H1 (cell line): ENCODE measurements around the gene GABARAPL2. TPM values are rescaled to one million over a fixed set of nuclear protein-coding genes. Genes with fewer than 3 reads are reported as not detected.

ENCODE experiments used
- CTCF ChIA-PET: fragments of 300-600 bp; sonication (Branson Sonifier 250); formaldehyde crosslinking; loops from one replicate; lab custom pipeline; 2021; ENCODE audit not compliant: partially characterized antibody; lab: Charles Lee
- POLR2A ChIA-PET: fragments of 300-600 bp; sonication (Branson Sonifier 250); formaldehyde crosslinking; loops from one replicate; lab custom pipeline; 2021; ENCODE audit warnings: inconsistent platforms; ENCODE audit not compliant: partially characterized antibody; lab: Charles Lee
- DNase-seq, 2 experiments: peaks; one replicate each; pipeline versions ENCODE4 v3.0.0 to v3.0.0-alpha.2; 2010 to 2022; ENCODE audit warnings: low spot score in 2 of 2, low read depth in 1 of 2, mixed read lengths in 1 of 2
- FAIRE-seq: peaks from 2 replicates; lab custom pipeline; 2011; peaks lifted over from hg19 to GRCh38; lab: Jason Lieb, UNC
- H2AFZ ChIP-seq: 2 replicates; pipeline ENCODE4 v1.8.1; 2012; ENCODE audit warnings: low read length, inconsistent platforms
- H2AK5ac ChIP-seq: 2 replicates; pipeline ENCODE4 v1.6.1; 2013; ENCODE audit warnings: low read depth, low read length
- H2BK120ac ChIP-seq: replicated peaks from 2 replicates; pipeline ENCODE3; 2013; ENCODE audit warnings: low read depth, low read length, inconsistent platforms
- H2BK12ac ChIP-seq: 2 replicates; pipeline ENCODE4 v1.6.1; 2013; ENCODE audit warnings: low read depth, low read length
- H2BK15ac ChIP-seq: 2 replicates; pipeline ENCODE4 v1.6.1; 2013; ENCODE audit warnings: low read length
- H2BK20ac ChIP-seq: 2 replicates; pipeline ENCODE4 v1.6.1; 2013; ENCODE audit warnings: low read length
- H2BK5ac ChIP-seq: 2 replicates; pipeline ENCODE4 v1.6.1; 2013; ENCODE audit warnings: low read depth, low read length
- H3K14ac ChIP-seq: 2 replicates; pipeline ENCODE4 v1.6.1; 2013; ENCODE audit warnings: inconsistent platforms; ENCODE audit not compliant: insufficient read length
- H3K18ac ChIP-seq: 2 replicates; pipeline ENCODE4 v1.6.1; 2013; ENCODE audit warnings: low read length; ENCODE audit errors: extremely low read depth
- H3K23ac ChIP-seq: 2 replicates; pipeline ENCODE4 v1.6.1; 2013; ENCODE audit warnings: inconsistent platforms; ENCODE audit not compliant: insufficient read length
- H3K23me2 ChIP-seq: 2 replicates; pipeline ENCODE4 v1.6.1; 2013; ENCODE audit warnings: low read depth, low read length
- H3K27ac ChIP-seq: 2 replicates; pipeline ENCODE4 v1.6.1; 2011; ENCODE audit warnings: low read depth, low read length, inconsistent platforms
- H3K27me3 ChIP-seq, 4 experiments: replicated peaks in 1 of 4; 1 replicate in 1 of 4; 2 replicates in 3 of 4; pipeline versions ENCODE4 v1.6.1 to v1.8.1; 2011 to 2013; ENCODE audit warnings: low read length in 3 of 4, mild to moderate bottlenecking in 3 of 4, inconsistent platforms in 2 of 4, mixed read lengths in 2 of 4, moderate library complexity in 1 of 4; ENCODE audit not compliant: control insufficient read depth in 3 of 4, insufficient read depth in 3 of 4; ENCODE audit errors: extremely low read depth in 1 of 4
- H3K36me3 ChIP-seq, 4 experiments: 2 replicates each; pipeline versions ENCODE4 v1.6.1 to v1.8.1; 2011 to 2013; ENCODE audit warnings: mild to moderate bottlenecking in 4 of 4, low read length in 3 of 4, moderate library complexity in 2 of 4, control low read depth in 1 of 4, inconsistent platforms in 1 of 4; ENCODE audit not compliant: insufficient read depth in 4 of 4, control insufficient read depth in 2 of 4
- H3K4ac ChIP-seq: replicated peaks from 2 replicates; pipeline ENCODE3; 2013; ENCODE audit warnings: low read length, low read depth, mixed read lengths, inconsistent platforms; ENCODE audit not compliant: insufficient read length
- H3K4me1 ChIP-seq, 4 experiments: replicated peaks in 1 of 4; 1 replicate in 1 of 4; 2 replicates in 3 of 4; pipeline versions ENCODE4 v1.6.1 to v1.8.1; 2011 to 2013; ENCODE audit warnings: low read length in 3 of 4, inconsistent platforms in 2 of 4, mixed read lengths in 1 of 4; ENCODE audit not compliant: insufficient read depth in 4 of 4, control insufficient read depth in 3 of 4
- H3K4me2 ChIP-seq, 2 experiments: 2 replicates each; pipeline versions ENCODE4 v1.6.1 to v1.8.1; 2011 to 2013; ENCODE audit warnings: low read depth in 2 of 2, low read length in 2 of 2, control low read depth in 1 of 2, inconsistent platforms in 1 of 2, mild to moderate bottlenecking in 1 of 2; ENCODE audit not compliant: insufficient read depth in 1 of 2
- H3K4me3 ChIP-seq, 4 experiments: fragments of 200-600, 300-600 bp in 1 of 4; sonication (generic), shearing (Covaris generic), sonication (Bioruptor Twin) in 1 of 4; 2 replicates each; pipeline versions ENCODE4 v1.5.1 to v1.8.1; 2011 to 2016; ENCODE audit warnings: low read length in 4 of 4, low read depth in 3 of 4, control low read depth in 2 of 4, inconsistent platforms in 2 of 4, mild to moderate bottlenecking in 2 of 4, mixed read lengths in 1 of 4, moderate library complexity in 1 of 4; ENCODE audit not compliant: insufficient read depth in 2 of 4; ENCODE audit errors: extremely low read depth in 1 of 4
- H3K56ac ChIP-seq: replicated peaks from 2 replicates; pipeline ENCODE3; 2013; ENCODE audit warnings: low read depth, mild to moderate bottlenecking, mixed read lengths, low read length, inconsistent platforms; ENCODE audit not compliant: insufficient read length
- H3K79me1 ChIP-seq: 2 replicates; pipeline ENCODE4 v1.6.1; 2013; ENCODE audit warnings: low read depth, low read length, control low read depth
- H3K79me2 ChIP-seq, 2 experiments: 2 replicates each; pipeline versions ENCODE4 v1.6.1 to v1.8.1; 2012 to 2013; ENCODE audit warnings: low read length in 2 of 2, mild to moderate bottlenecking in 2 of 2, inconsistent platforms in 1 of 2; ENCODE audit not compliant: insufficient read depth in 2 of 2, control insufficient read depth in 1 of 2
- H3K9ac ChIP-seq, 4 experiments: replicated peaks in 1 of 4; 1 replicate in 1 of 4; 2 replicates in 3 of 4; pipeline versions ENCODE4 v1.6.1 to v1.8.1; 2011 to 2013; ENCODE audit warnings: low read depth in 3 of 4, low read length in 3 of 4, control low read depth in 2 of 4, mild to moderate bottlenecking in 2 of 4, moderate library complexity in 2 of 4, inconsistent platforms in 1 of 4; ENCODE audit errors: extremely low read depth in 1 of 4
- H3K9me3 ChIP-seq, 2 experiments: 2 replicates each; pipeline versions ENCODE4 v1.6.1 to v1.8.1; 2012 to 2013; ENCODE audit warnings: mild to moderate bottlenecking in 2 of 2, moderate library complexity in 2 of 2, control low read depth in 1 of 2, inconsistent platforms in 1 of 2, low read depth in 1 of 2, low read length in 1 of 2, mixed read lengths in 1 of 2; ENCODE audit not compliant: insufficient read depth in 2 of 2
- H4K20me1 ChIP-seq, 2 experiments: replicated peaks in 1 of 2; 2 replicates each; pipeline versions ENCODE3 to v1.8.1; 2011 to 2013; ENCODE audit warnings: inconsistent platforms in 2 of 2, low read length in 2 of 2, mild to moderate bottlenecking in 1 of 2; ENCODE audit not compliant: insufficient read depth in 2 of 2, control insufficient read depth in 1 of 2
- H4K5ac ChIP-seq: 2 replicates; pipeline ENCODE4 v1.6.1; 2013; ENCODE audit warnings: low read length, low read depth, mixed read lengths, inconsistent platforms; ENCODE audit not compliant: insufficient read length
- H4K8ac ChIP-seq: 2 replicates; pipeline ENCODE4 v1.8.0; 2013; ENCODE audit warnings: mild to moderate bottlenecking, moderate library complexity, low read length, inconsistent platforms; ENCODE audit not compliant: insufficient read depth; ENCODE audit errors: extremely low read depth
- H4K91ac ChIP-seq: replicated peaks from 2 replicates; pipeline ENCODE3; 2013; ENCODE audit warnings: low read length, mixed read lengths, inconsistent platforms; ENCODE audit not compliant: insufficient read length
- HDAC2 ChIP-seq, 2 experiments: fragments of 300-600 bp in 1 of 2; sonication (generic) in 1 of 2; IDR thresholded peaks; 2 replicates each; pipeline ENCODE4 v1.6.1; 2011 to 2012; ENCODE audit warnings: low read depth in 2 of 2, low read length in 2 of 2, mild to moderate bottlenecking in 2 of 2, moderate library complexity in 2 of 2, borderline replicate concordance in 1 of 2, inconsistent platforms in 1 of 2
- KDM1A ChIP-seq: fragments of 200-600, 300-600 bp; sonication (generic); IDR thresholded peaks from 2 replicates; pipeline ENCODE4 v1.7.1; 2016; ENCODE audit warnings: mild to moderate bottlenecking, low read length, borderline replicate concordance
- RAD21 ChIP-seq, 2 experiments: IDR thresholded peaks in 1 of 2; conservative IDR thresholded peaks in 1 of 2; 2 replicates each; pipeline ENCODE4 v1.6.1; 2011; ENCODE audit warnings: low read depth in 2 of 2, low read length in 2 of 2, improper control_type of control experiment in 1 of 2, inconsistent platforms in 1 of 2, mild to moderate bottlenecking in 1 of 2, moderate library complexity in 1 of 2
- RNF2 ChIP-seq: fragments of 200-900, 300-1000 bp; sonication (generic); IDR thresholded peaks from 2 replicates; pipeline ENCODE4 v1.7.1; 2016; ENCODE audit warnings: borderline replicate concordance, low read depth, mild to moderate bottlenecking, antibody characterized with exemption, low read length; ENCODE audit not compliant: poor library complexity, severe bottlenecking; ENCODE audit errors: missing control alignments
- WGBS, 2 experiments: shearing (Covaris generic) in 1 of 2; methylation state at CpG; one replicate each; pipeline versions ENCODE4 v1.1.6 to v1.1.7; 2013 to 2015; ENCODE audit warnings: low lambda C conversion rate in 2 of 2, mixed read lengths in 2 of 2, inconsistent platforms in 1 of 2, low coverage in 1 of 2, missing lambda C conversion rate in 1 of 2; ENCODE audit not compliant: insufficient replicate concordance in 2 of 2, insufficient coverage in 1 of 2, insufficient read length in 1 of 2; ENCODE audit errors: extremely low coverage in 1 of 2, missing lambda C conversion rate in 1 of 2; 5-methylcytosine and 5-hydroxymethylcytosine counted together
- polyA plus RNA-seq, 7 experiments: library from polyadenylated mRNA; depleted of rRNA in 3 of 7; stranded (reverse) in 5 of 7; unstranded in 2 of 7; fragments of >200 nt in 5 of 7; fragments of 200-250 nt in 2 of 7; gene quantifications; 1 replicate in 5 of 7; 2 replicates in 1 of 7; 4 replicates in 1 of 7; pipeline versions ENCODE4 v1.2.1 to v1.2.3, GENCODE V29; 2011 to 2013; ENCODE audit warnings: missing spikeins in 2 of 7, mixed read lengths in 2 of 7
- total RNA-seq: library from RNA; stranded (reverse); fragmentation: NEBNext Ultra II Directional; extraction: Animal tissue kit (Norgen Biotek cat#: 25700); gene quantifications from 2 replicates; pipeline ENCODE4 v1.2.1, GENCODE V29; 2021

GABARAPL2 gene
- total and polyA plus RNA-seq, 2 of the 8 experiments (the other 6 are each of a cell fraction or from before 2014, with no cell fraction given): 65.8 to 71.3 TPM

DNA sequence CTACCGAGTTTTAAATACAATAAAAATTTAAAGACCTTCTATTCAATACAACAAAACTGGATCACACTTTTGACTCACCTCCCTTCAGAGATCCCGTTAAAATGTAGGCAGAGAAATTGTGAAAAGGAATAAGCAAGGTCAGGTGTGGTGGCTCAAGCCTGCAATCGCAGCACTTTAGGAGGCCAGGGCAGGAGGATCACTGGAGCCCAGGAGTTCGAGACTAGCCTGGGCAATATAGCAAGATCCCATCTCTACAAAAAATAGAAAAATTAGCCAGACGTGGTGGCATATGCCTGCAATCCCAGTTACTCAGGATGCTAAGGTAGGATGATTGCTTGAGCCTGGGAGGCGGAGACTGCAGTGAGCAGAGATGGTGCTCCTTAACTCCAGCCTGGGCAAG is 47.0 kb upstream of the GABARAPL2 start:
- Histone ChIP-seq H2BK5ac (no peak overlapping the region), H4K8ac (no peak overlapping the region), H2AK5ac (peak overlapping the region; percentile 49; the same call in 1 of the 2 replicates), H3K36me3 (no peaks in the 10 kb centered on the region), H2BK20ac (no peak overlapping the region), H3K23me2 (peaks cover 4% of the 10 kb centered on the region; the same call in 1 of the 2 replicates), H3K56ac (no peak overlapping the region), H2AFZ (no peak overlapping the region), H3K14ac (no peak overlapping the region), H3K4me3 (no peak overlapping the region), H2BK120ac (no peak overlapping the region), H3K4me1 (peaks cover 0 to 6% (median 2%) of the 10 kb centered on the region in 4 experiments; a peak in 3 of 7 replicates), H2BK12ac (no peak overlapping the region), H3K27ac (no peak overlapping the region), H3K18ac (no peak overlapping the region), H3K4me2 (no peak overlapping the region), H4K5ac (no peak overlapping the region), H3K23ac (no peak overlapping the region), H3K79me2 (no peaks in the 10 kb centered on the region), H3K4ac (no peak overlapping the region), H3K9ac (no peak overlapping the region), H3K79me1 (no peaks in the 10 kb centered on the region), H2BK15ac (no peak overlapping the region), H3K9me3 (no peaks in the 10 kb centered on the region), H4K91ac (no peak overlapping the region), H3K27me3 (no peaks in the 10 kb centered on the region), H4K20me1 (no peaks in the 10 kb centered on the region)
- no peak for FAIRE-seq
- POLR2A ChIA-PET: interaction anchor here (0.7 to 1.2 kb wide), 3 partner anchors 77 to 104 kb away, joined by 3 to 4 read pairs (median 3); partner anchors contain the start of gene ADAT1
- DNase-seq: no peak
- WGBS, 2 experiments: 90% methylated on average over 6 of the region's 6 CpGs; no CpG with 5 or more reads in 1 of the 2 experiments
- CTCF ChIA-PET: interaction anchor here (1.0 to 13.8 kb wide), 14 partner anchors 9 to 318 kb away, joined by 3 to 203 read pairs (median 28); partner anchors contain the start of genes CHST5, CHST6, GABARAPL2 and TMEM170A
- TF ChIP-seq HDAC2 (IDR thresholded peaks at IDR 0.05; ENCODE audit: borderline replicate concordance in 1 of 2, low read depth in 2 of 2, low read length in 2 of 2) (no peak), KDM1A (peak; percentile 78; the same call in 1 of the 2 replicates), RNF2 (no peak), RAD21 (IDR thresholded peaks at IDR 0.05 in 1 of 2, conservative IDR thresholded peaks at IDR 0.05 in 1 of 2; ENCODE audit: low read depth in 2 of 2, low read length in 2 of 2) (no peak)
